IPS DF 6.9 (cell line): Measurements from ENCODE around the gene NRAS.

Experiments
- DNase-seq: peaks from one replicate; pipeline ENCODE4 v3.0.0-alpha.2; 2013; ENCODE audit warnings: low read depth, low spot score
- H3K27ac ChIP-seq: one replicate; pipeline ENCODE4 v1.5.1; 2013; ENCODE audit warnings: low read length, control low read depth
- H3K27me3 ChIP-seq: 2 replicates; pipeline ENCODE4 v1.6.1; 2013; ENCODE audit warnings: mild to moderate bottlenecking, low read length; ENCODE audit not compliant: control insufficient read depth, insufficient read depth
- H3K36me3 ChIP-seq: 2 replicates; pipeline ENCODE4 v1.6.1; 2013; ENCODE audit warnings: low read length; ENCODE audit not compliant: control insufficient read depth, insufficient read depth
- H3K4me1 ChIP-seq: 2 replicates; pipeline ENCODE4 v1.6.1; 2013; ENCODE audit warnings: low read length; ENCODE audit not compliant: control insufficient read depth, insufficient read depth
- H3K4me3 ChIP-seq: 2 replicates; pipeline ENCODE4 v1.5.1; 2013; ENCODE audit warnings: mild to moderate bottlenecking, low read length
- H3K9me3 ChIP-seq: 2 replicates; pipeline ENCODE4 v1.6.1; 2013; ENCODE audit warnings: low read length, inconsistent platforms; ENCODE audit not compliant: control insufficient read depth, insufficient read depth
- WGBS: extraction: QIAGEN DNeasy Blood & Tissue Kit; methylation state at CpG from one replicate; pipeline ENCODE4 v1.1.7; 2013; ENCODE audit warnings: mixed read lengths, missing lambda C conversion rate; ENCODE audit not compliant: insufficient read length, insufficient coverage; 5-methylcytosine and 5-hydroxymethylcytosine counted together

Gene NRAS

GRCh38 chr1:114728553-114728952, 12.0 kb upstream of the NRAS start:
- WGBS, result no CpG with 5 or more reads among the region's 2 CpGs
- no peak for DNase-seq
- H3K36me3 ChIP-seq, result peaks cover 27% of the 10 kb centered on the region; the same call in 1 of the 2 replicates

GRCh38 chr1:114725230-114725629, 8.7 kb upstream of the NRAS start:
- peaks cover 24% of the 10 kb centered on the region; the same call in 1 of the 2 replicates for H3K36me3 ChIP-seq
- H3K9me3 ChIP-seq, result no peaks in the 10 kb centered on the region
- no peak overlapping the region for H3K4me3 ChIP-seq
- H3K27ac ChIP-seq, result no peak overlapping the region
- no peak for DNase-seq
- H3K4me1 ChIP-seq, result no peaks in the 10 kb centered on the region
- WGBS, result no CpG with 5 or more reads among the region's 1 CpG
- no peaks in the 10 kb centered on the region for H3K27me3 ChIP-seq

More at GRCh38 chr1:114728553-114728952, 12.0 kb upstream of the NRAS start:
- Histone ChIP-seq H3K4me3 (no peak overlapping the region), H3K4me1 (no peaks in the 10 kb centered on the region), H3K27ac (no peak overlapping the region), H3K27me3 (no peaks in the 10 kb centered on the region), H3K9me3 (no peaks in the 10 kb centered on the region)

- Histone ChIP-seq H3K36me3 (peaks cover 27% of the 10 kb centered on the region; the same call in 1 of the 2 replicates), H3K4me1 (no peaks in the 10 kb centered on the region), H3K9me3 (no peaks in the 10 kb centered on the region), H3K27ac (no peak overlapping the region), H3K4me3 (no peak overlapping the region), H3K27me3 (no peaks in the 10 kb centered on the region)
- no peak for DNase-seq
- no CpG with 5 or more reads among the region's 1 CpG for WGBS
Measured at GRCh38 chr1:114723915-114724314, 7.3 kb upstream of the NRAS start.

GRCh38 chr1:114723457-114723856, 6.9 kb upstream of the NRAS start:
- DNase-seq, result no peak
- Histone ChIP-seq H3K27me3 (no peaks in the 10 kb centered on the region), H3K4me3 (no peak overlapping the region), H3K27ac (no peak overlapping the region), H3K9me3 (no peaks in the 10 kb centered on the region), H3K36me3 (peaks cover 32% of the 10 kb centered on the region; the same call in 1 of the 2 replicates), H3K4me1 (no peaks in the 10 kb centered on the region)
- WGBS, result no CpG with 5 or more reads among the region's 1 CpG

- WGBS, result no CpG with 5 or more reads among the region's 4 CpGs
- Histone ChIP-seq H3K27ac (no peak overlapping the region), H3K4me3 (no peak overlapping the region), H3K9me3 (no peaks in the 10 kb centered on the region), H3K4me1 (no peaks in the 10 kb centered on the region), H3K36me3 (peaks cover 30% of the 10 kb centered on the region; the same call in 1 of the 2 replicates), H3K27me3 (no peaks in the 10 kb centered on the region)
- no peak for DNase-seq
Measured at GRCh38 chr1:114720492-114720891, 3.9 kb upstream of the NRAS start.

DNA sequence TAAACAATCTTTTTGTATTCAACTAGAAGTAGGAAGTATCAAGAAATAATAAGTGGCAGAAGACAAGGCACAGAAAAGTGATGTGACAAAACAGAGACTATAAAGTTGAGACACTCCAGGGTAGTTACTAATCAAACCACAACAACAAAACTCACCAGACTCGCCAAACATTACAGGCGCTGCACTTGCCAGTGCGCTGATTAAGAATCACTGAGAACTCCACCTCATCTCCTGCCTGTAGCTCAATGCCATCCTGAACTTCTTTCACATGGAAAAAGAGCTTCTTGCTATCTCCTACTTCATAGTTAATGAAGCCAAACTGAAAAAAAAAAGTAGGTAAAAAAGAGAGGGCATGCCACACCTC, 2.8 kb upstream of the NRAS start:
- WGBS, result no CpG with 5 or more reads among the region's 3 CpGs
- Histone ChIP-seq H3K36me3 (peaks cover 23% of the 10 kb centered on the region; the same call in 1 of the 2 replicates), H3K9me3 (no peaks in the 10 kb centered on the region), H3K27ac (no peak overlapping the region), H3K4me1 (no peaks in the 10 kb centered on the region), H3K4me3 (no peak overlapping the region), H3K27me3 (no peaks in the 10 kb centered on the region)
- no peak for DNase-seq

GRCh38 chr1:114718661-114719423, 2.3 kb upstream of the NRAS start:
- DNase-seq, result no peak
- Histone ChIP-seq H3K27me3 (no peaks in the 10 kb centered on the region), H3K4me3 (no peak overlapping the region), H3K36me3 (peaks cover 23% of the 10 kb centered on the region; the same call in 1 of the 2 replicates), H3K4me1 (no peaks in the 10 kb centered on the region), H3K27ac (no peak overlapping the region), H3K9me3 (no peaks in the 10 kb centered on the region)
- WGBS, result no CpG with 5 or more reads among the region's 11 CpGs

DNA sequence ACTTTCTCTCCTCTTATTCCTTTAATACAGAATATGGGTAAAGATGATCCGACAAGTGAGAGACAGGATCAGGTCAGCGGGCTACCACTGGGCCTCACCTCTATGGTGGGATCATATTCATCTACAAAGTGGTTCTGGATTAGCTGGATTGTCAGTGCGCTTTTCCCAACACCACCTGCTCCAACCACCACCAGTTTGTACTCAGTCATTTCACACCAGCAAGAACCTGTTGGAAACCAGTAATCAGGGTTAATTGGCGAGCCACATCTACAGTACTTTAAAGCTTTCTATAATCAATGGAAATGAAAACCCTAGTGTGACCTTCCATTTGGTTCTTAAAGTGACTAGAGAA, 643 bp downstream of the NRAS start:
- H3K4me3 ChIP-seq, result peak overlapping the region; percentile 97; the same call in 1 of the 2 replicates
- no peak for DNase-seq
- no peaks in the 10 kb centered on the region for H3K27me3 ChIP-seq
- no peaks in the 10 kb centered on the region for H3K9me3 ChIP-seq
- H3K27ac ChIP-seq, result no peak overlapping the region
- peaks cover 16% of the 10 kb centered on the region; the same call in 1 of the 2 replicates for H3K36me3 ChIP-seq
- WGBS, result no CpG with 5 or more reads among the region's 4 CpGs
- no peaks in the 10 kb centered on the region for H3K4me1 ChIP-seq

- no peak for DNase-seq
- no peak overlapping the region for H3K27ac ChIP-seq
- no CpG with 5 or more reads among the region's 4 CpGs for WGBS
Measured at GRCh38 chr1:114712977-114713376, 3.6 kb downstream of the NRAS start.

GRCh38 chr1:114710360-114710759, 6.2 kb downstream of the NRAS start:
- no peak overlapping the region for H3K4me3 ChIP-seq
- H3K27ac ChIP-seq, result no peak overlapping the region
- H3K9me3 ChIP-seq, result no peaks in the 10 kb centered on the region
- H3K4me1 ChIP-seq, result no peaks in the 10 kb centered on the region
- H3K27me3 ChIP-seq, result no peaks in the 10 kb centered on the region
- peaks cover 9% of the 10 kb centered on the region; the same call in 1 of the 2 replicates for H3K36me3 ChIP-seq
- DNase-seq, result no peak
- 100% methylated on average over 2 of the region's 3 CpGs for WGBS

More at GRCh38 chr1:114712977-114713376, 3.6 kb downstream of the NRAS start:
- no peaks in the 10 kb centered on the region for H3K27me3 ChIP-seq
- no peaks in the 10 kb centered on the region for H3K9me3 ChIP-seq
- no peaks in the 10 kb centered on the region for H3K4me1 ChIP-seq
- H3K36me3 ChIP-seq, result peaks cover 6% of the 10 kb centered on the region; the same call in 1 of the 2 replicates
- H3K4me3 ChIP-seq, result no peak overlapping the region

DNA sequence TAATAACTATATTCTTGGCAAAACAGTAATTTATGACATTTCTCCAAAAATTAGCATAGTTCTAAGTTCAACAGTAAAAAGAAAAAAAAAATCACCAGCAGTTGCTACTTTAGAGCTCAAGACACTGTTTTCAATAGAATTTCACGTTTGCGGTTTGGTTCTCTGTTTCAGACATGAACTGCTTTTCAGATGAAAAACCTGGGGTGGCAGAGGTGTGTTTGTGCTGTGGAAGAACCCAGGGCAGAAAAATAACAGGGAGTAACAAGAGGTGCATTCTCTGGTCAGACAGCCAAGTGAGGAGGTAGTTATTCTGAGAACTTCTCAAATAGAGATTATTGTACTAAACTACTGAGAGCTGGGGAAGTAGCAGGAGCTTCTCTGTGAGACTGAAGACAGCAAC, 9.0 kb downstream of the NRAS start:
- Histone ChIP-seq H3K27me3 (no peaks in the 10 kb centered on the region), H3K27ac (no peak overlapping the region), H3K36me3 (peaks cover 5% of the 10 kb centered on the region; the same call in 1 of the 2 replicates), H3K4me1 (no peaks in the 10 kb centered on the region), H3K9me3 (no peaks in the 10 kb centered on the region), H3K4me3 (no peak overlapping the region)
- no CpG with 5 or more reads among the region's 2 CpGs for WGBS
- no peak for DNase-seq
